HG02884 (cell line): ENCODE data around the gene ZXDC.

Experiments
- ATAC-seq: cut with Tn5 transposase; IDR thresholded peaks from one replicate; pipeline ENCODE4 v1.9.1; 2021; ENCODE audit warnings: mild to moderate bottlenecking, moderate library complexity; ENCODE audit not compliant: unreplicated experiment

ZXDC gene, protein sequence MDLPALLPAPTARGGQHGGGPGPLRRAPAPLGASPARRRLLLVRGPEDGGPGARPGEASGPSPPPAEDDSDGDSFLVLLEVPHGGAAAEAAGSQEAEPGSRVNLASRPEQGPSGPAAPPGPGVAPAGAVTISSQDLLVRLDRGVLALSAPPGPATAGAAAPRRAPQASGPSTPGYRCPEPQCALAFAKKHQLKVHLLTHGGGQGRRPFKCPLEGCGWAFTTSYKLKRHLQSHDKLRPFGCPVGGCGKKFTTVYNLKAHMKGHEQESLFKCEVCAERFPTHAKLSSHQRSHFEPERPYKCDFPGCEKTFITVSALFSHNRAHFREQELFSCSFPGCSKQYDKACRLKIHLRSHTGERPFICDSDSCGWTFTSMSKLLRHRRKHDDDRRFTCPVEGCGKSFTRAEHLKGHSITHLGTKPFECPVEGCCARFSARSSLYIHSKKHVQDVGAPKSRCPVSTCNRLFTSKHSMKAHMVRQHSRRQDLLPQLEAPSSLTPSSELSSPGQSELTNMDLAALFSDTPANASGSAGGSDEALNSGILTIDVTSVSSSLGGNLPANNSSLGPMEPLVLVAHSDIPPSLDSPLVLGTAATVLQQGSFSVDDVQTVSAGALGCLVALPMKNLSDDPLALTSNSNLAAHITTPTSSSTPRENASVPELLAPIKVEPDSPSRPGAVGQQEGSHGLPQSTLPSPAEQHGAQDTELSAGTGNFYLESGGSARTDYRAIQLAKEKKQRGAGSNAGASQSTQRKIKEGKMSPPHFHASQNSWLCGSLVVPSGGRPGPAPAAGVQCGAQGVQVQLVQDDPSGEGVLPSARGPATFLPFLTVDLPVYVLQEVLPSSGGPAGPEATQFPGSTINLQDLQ

GRCh38 chr3:126475413-126476114, at the start of gene ZXDC:
Gene ZXDC, minus strand, starts transcription at chr3:126475891. Its CDS starts 26 bp downstream, at chr3:126475865.
- ATAC-seq, result peak; percentile 75

DNA sequence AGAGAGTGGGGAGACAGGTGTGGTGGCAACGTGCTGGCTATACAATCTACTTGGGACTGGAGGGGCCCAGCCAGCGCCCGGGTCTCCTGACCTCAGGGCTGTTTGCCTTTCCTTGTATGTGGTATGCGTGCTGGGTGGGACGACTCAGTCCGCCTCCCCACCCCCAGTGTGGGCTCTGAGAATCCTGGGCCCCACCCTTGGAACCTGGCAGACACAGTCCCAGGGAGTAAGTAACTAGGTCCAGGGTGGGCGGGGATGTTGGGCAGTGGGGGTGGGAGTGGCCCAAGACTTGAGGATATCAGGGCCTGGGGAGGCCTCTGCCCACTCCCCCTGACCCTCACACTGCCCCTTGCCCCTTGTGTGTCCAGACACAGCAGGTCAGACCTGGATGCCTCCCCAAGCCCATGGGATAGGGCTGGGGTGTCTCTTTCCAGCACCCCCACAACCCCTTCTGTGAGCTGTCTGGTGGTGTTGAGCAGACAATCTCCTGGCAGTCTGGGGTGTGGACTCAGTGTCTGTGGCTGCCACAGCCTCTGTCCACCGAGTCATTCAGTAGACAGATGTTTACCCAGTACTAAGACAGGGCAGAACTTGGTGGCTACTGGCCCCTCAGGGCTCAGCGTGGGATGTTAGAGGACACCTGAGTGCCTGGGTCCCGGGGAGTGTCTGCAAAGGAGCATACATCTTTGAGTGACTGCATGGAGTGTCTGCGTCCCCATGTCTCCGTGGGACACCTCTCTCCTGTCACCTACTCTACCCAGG, 49.6 kb upstream of the ZXDC start:
- ATAC-seq, result no peak

GRCh38 chr3:126524429-126524988, 48.8 kb upstream of the ZXDC start:
- no peak for ATAC-seq

DNA sequence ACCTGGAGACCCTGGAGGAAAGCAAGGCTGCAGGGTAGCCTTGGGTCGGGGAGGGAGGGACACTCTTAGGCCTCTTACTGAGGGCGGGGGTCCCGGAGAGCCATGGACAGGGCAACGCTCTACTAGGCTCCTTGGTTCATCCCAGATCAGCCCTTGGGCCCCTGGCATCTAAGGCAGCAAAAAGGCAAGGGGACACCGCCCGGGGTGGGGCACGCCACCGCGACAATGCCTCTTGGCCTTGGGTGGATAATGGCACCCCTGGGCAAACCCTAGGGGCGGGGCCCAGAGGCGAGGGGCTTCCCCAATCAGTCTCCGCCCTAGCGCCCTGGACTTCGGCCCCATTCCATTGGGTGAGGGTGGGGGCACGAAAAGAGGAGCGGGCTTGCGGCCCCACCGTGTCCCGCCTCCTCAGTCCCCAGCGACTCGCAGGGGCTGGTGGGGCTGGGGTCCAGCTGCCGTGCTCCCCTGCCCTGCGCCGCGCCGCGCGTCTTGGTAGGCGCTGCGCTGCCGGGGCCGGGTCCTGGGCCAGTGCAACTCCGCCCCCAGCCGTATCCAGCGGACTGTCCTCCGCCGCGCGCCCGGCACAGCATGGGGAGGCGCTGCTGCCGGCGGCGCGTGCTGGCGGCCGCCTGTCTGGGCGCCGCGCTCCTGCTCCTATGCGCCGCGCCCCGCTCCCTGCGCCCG, 48.2 kb upstream of the ZXDC start, which contains the start of gene CHST13:
Gene CHST13, plus strand, starts transcription at position 411 of the 684 bp plus-strand sequence. Its CDS starts 178 bp downstream, at position 589.
- ATAC-seq, result no peak

DNA sequence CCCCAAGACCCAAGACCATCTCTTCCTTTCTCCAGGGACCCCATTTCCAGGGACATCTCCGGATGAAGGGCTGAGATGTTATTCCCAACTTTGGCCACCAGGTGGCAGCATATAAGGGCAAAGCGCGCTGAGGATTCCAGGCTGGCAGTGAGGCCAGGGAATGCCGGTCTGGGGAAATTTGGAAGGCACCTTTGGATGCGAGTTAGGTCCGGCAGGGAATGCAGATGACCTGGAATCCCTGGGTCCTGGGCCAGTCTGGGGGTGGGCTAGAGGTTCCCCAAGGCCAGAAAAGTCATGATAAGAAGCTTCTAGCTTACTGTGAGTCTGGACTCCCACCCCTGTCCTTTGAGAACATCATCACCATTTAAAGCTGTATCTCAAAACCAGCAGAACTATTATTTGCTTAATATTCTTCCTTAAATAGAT, 46.7 kb upstream of the ZXDC start:
- ATAC-seq, result no peak

GRCh38 chr3:126521122-126521891, 45.6 kb upstream of the ZXDC start:
- ATAC-seq, result no peak

DNA sequence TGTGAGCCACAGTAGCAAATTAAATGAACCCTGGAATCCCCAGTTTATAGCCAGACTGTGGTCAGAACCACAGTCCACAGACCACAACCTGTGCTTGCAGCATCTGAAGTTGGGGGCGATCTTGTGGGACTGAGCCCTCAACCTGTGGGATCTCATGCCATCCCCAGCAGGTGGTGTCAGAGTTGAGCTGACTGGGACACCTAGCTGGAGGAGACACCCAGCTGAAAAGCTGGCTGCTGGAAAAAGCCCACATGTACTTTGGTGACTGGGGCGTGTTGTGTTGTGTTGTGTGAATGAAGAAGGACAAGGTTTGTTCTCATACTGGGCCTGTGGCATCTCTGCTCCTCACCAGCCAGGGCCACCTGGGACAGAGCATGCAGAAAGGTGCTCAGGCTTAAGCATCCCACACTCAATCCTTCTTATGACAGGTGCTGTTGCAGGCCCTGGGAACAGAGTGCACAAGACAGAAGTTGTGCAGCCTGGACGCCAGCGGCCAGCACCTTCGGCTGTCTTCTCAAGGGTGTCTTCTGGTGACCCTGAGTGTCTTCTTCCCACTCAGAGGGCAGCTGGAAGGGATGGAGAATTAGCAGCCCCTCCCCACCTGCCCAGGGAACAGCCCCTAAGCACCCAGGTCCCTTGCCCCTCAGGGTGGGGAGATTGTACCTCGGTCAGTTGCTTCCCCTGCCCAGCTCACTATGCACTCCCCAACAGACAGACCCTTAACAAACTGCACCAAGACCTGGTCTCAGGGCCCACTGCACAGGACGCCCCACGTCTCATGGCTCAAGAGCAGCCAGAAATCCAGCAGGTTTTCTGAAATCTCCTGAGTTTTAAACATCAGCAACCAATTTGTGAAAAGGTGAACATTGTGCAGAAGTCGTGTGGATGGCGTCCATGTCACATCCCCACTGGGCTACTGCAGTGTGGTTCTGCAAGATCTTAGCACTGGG, 44.1 kb upstream of the ZXDC start:
- no peak for ATAC-seq

DNA sequence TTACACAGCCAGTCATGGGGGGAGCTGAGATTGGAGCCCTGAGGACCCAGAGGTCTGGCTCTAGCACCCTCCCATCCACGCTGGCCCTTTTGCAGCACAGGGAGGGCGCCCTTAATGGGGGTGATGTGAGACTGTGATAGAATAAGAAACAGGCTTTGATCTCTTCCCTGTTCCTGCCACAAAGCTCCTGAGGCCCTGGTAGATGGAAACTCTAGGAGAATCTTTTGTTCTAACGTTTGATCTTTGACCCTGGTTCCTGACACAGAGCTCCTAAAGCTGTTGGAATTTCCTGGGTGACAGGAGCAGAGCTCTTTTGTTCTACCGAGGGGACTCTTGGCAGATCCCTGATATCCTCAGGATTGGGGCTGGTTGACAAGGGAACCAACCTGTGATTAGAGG, 43.1 kb upstream of the ZXDC start:
- ATAC-seq, result no peak

DNA sequence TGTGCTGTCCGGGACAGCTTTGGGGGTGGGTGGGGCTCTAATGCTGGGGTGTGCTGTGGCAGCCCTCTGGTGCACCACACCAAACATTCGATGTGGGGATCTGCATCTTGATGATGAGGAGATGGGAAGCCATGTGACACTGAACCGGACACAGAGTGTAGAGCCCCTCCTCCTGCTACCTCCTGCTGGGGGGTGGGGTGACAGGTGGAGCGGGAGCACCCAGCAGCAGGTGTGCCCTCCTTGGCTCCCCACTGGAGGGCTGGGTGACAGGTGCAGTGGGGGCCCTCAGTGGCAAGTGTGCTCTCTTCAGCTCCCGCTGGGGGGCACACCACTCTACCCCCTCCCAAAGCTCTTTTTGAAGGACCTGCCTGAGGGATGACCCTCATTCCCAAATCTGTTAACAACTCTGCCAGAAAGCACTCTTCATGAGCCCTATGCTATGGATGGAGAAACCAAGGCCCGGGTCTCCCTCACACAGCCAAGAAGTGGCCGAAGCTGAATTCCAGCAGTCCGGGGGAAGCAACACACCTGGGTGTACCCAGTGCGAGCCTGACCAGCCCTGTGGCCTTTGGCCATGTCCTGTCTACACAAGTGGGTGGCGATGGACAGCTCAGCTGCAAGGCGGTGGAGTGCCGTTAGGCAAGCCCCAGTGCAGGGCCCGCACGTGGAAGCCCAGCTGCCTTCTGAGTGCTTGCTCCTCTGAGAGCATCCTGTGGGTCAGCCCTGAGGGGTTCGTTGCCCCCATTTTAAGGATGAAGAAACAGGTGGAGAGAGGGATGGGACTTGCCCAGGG, 42.5 kb upstream of the ZXDC start:
- ATAC-seq, result no peak

- no peak for ATAC-seq
These were observed 41.7 kb upstream of the ZXDC start, which contains the start of gene UROC1 for GRCh38 chr3:126517291-126517951. Gene UROC1, minus strand, starts transcription at chr3:126517773. Its CDS starts 54 bp downstream, at chr3:126517719.

DNA sequence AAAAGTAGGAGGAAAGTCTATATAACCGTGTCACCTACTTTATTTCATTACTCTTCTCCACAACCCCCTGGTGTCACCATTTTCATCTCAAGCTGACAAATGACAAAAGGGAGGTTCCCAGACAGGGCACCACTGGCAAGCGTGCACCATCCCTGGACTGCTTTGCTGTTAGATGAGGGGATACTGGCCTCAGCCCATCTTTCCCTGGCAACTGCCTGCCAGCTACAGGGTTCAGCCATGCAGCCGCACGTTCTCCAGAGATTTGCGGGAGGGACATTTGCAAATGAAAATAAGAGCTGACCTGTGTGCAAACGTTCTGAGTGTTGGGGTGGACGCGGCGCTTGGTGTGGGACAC, 41.2 kb upstream of the ZXDC start:
- no peak for ATAC-seq

DNA sequence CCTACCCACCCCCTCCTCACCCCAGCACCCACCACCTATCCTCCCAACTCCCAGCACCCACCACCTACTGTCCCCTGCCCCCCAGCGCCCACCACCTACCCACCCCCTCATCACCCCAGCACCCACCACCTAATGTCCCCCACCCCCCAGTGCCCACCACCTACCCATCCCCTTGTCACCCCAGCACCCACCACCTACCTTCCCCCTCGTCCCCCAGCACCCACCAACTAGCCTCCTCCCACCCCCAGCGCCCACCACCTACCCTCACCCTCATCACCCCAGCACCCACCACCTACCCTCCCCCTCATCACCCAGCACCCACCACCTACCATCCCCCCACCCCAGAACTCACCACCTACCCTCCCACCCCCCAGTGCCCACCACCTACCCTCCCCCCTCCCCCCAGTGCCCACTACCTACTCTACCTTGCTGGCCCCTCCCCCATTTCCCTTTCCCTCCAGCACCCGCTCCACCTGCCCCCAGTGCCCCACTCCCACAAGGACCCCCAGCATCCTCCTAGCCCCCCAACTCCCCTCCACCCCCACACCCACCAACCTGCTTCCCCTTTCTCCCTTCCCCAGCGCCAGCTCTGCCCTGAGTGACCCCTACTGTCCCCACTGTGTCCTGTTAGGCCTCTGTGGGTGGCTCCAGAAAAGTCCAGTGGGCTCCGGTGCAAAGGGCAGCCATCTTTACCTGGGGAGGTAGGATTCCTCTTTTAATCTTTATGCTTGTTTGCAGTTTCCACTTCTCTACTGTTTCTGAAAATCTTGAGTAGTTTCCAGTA, 40.7 kb upstream of the ZXDC start:
- ATAC-seq, result no peak

DNA sequence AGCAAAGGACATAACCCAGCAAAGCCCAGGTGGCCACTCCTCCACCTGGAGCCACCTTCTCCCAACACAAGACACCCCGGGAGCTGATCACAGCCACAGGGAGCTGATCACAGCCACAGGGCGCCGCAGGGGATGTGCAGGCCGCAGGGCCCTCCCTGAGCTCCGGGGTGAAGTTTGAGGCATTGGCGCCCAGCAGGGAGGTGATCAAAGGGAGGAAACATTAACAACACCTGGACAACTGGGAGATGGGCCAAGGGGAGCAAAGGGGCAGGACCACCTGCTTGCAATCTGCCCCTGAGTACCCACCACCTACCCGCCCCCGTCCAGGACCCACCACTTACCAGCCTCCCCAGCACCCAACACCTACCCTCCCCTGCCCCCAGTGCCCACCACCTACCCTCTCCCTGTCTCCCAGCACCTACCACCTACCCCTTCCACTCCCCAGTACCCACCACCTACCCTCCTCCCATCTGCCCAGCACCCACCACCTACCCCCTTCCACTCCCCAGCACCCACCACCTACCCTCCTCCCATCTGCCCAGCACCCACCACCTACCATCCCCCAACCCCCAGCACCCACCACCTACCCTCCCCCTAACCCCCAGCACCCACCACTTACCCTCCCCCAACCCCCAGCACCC, 39.5 kb upstream of the ZXDC start:
- ATAC-seq, result no peak

DNA sequence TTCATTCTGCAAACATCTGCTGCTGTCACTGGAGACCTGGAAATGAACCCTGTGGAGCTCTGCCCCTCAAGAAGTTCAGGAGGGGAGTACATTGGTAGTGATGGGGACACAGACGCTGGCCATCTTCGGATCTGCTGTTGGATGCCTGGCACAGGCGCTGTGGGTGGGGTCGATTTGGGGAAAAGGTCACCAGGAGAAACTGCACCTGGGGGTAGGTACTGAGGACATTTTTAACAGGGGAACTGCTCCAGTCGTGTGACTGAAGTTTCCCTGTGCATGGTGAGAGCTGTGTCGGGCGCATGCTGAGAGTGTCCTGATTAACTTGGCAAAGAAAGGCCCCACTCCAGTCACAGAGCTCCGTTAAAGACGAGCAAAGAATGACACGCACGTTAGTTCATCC, 38.5 kb upstream of the ZXDC start:
- ATAC-seq, result no peak
